ENCODE results near the gene NPIPB8. TPM values are rescaled to one million over a fixed set of nuclear protein-coding genes. Genes with fewer than 3 reads are reported as not detected.

The NPIPB8 gene
- total RNA-seq, 1 experiment from 2014 or later, result not detected

- H3K4me3 ChIP-seq (ENCODE audit: low read depth in 2 of 2, low read length in 2 of 2), result no peak overlapping the region
- no TSS peak for BruUV-seq (replicated peaks)
- ChIA-PET CTCF (no interaction called here), POLR2A (no interaction called here)
- ATAC-seq (no peak), DNase-seq (ENCODE audit: low read depth, low spot score) (no peak)
- H3K9me3 ChIP-seq (ENCODE audit: control insufficient read depth, insufficient read depth, low read depth, low read length), result no peaks in the 10 kb centered on the region
- H3K36me3 ChIP-seq (ENCODE audit: control insufficient read depth, insufficient read depth, low read length), result no peaks in the 10 kb centered on the region
- in situ Hi-C loops (cut with HindIII; ENCODE audit: low pct_unique_long_range_greater_than_20kb, low sequenced_read_pairs) (no loop called here), intact Hi-C loops (cut with micrococcal nuclease; ENCODE audit: unreplicated experiment) (no loop called here)
- H3K4me1 ChIP-seq (ENCODE audit: control insufficient read depth, insufficient read depth, low read length), result no peaks in the 10 kb centered on the region
- TF ChIP-seq POLR2AphosphoS5 (IDR thresholded peaks at IDR 0.05; ENCODE audit: low read depth, low read length) (no peak), TCF7L2 (IDR thresholded peaks at IDR 0.05; ENCODE audit: low read depth, low read length) (no peak), CTCF (IDR thresholded peaks at IDR 0.05) (no peak)
- H3K27me3 ChIP-seq (ENCODE audit: control insufficient read depth, insufficient read depth, low read length), result no peaks in the 10 kb centered on the region
- H3K27ac ChIP-seq (ENCODE audit: low read length), result no peak overlapping the region
These were observed 47.2 kb upstream of the NPIPB8 start for GRCh38 chr16:28590384-28591340.

- ATAC-seq (no peak), DNase-seq (ENCODE audit: low read depth, low spot score) (no peak)
- H3K36me3 ChIP-seq (ENCODE audit: control insufficient read depth, insufficient read depth, low read length), result no peaks in the 10 kb centered on the region
- POLR2A ChIA-PET, result no interaction called here
- no peaks in the 10 kb centered on the region for H3K27me3 ChIP-seq (ENCODE audit: control insufficient read depth, insufficient read depth, low read length)
- in situ Hi-C loops (cut with HindIII; ENCODE audit: low pct_unique_long_range_greater_than_20kb, low sequenced_read_pairs) (no loop called here), intact Hi-C loops (cut with micrococcal nuclease; ENCODE audit: unreplicated experiment) (no loop called here)
- no peak overlapping the region for H3K4me3 ChIP-seq (ENCODE audit: low read depth in 2 of 2, low read length in 2 of 2)
- no peak overlapping the region for H3K27ac ChIP-seq (ENCODE audit: low read length)
- CTCF ChIA-PET, result no interaction called here
- BruUV-seq (replicated peaks), result no TSS peak
- TF ChIP-seq POLR2AphosphoS5 (IDR thresholded peaks at IDR 0.05; ENCODE audit: low read depth, low read length) (no peak), REST (IDR thresholded peaks at IDR 0.05; ENCODE audit: insufficient read depth in 1 of 2, low read depth in 2 of 2, low read length in 1 of 2) (no peak), CTCF (IDR thresholded peaks at IDR 0.05) (no peak), TCF7L2 (IDR thresholded peaks at IDR 0.05; ENCODE audit: low read depth, low read length) (no peak), SIN3A (IDR thresholded peaks at IDR 0.05; ENCODE audit: borderline replicate concordance, insufficient read depth, low read depth, low read length) (no peak)
- H3K4me1 ChIP-seq (ENCODE audit: control insufficient read depth, insufficient read depth, low read length), result no peaks in the 10 kb centered on the region
- H3K9me3 ChIP-seq (ENCODE audit: control insufficient read depth, insufficient read depth, low read depth, low read length), result no peaks in the 10 kb centered on the region
These were observed 46.5 kb upstream of the NPIPB8 start for GRCh38 chr16:28591355-28591754.
